GM23248 (cell line): ENCODE data around the gene NAAA. TPM values are rescaled to one million over a fixed set of nuclear protein-coding genes. Genes with fewer than 3 reads are reported as not detected.

Experiments
- DNase-seq: peaks from one replicate; pipeline ENCODE4 v3.0.0-alpha.2; 2015
- H2AFZ ChIP-seq: fragments of 200-600 bp; sonication (generic); 2 replicates; pipeline ENCODE4 v1.6.1; 2016; ENCODE audit warnings: antibody characterized with exemption
- H3F3A ChIP-seq: fragments of 200-600 bp; sonication (generic); 2 replicates; pipeline ENCODE4 v1.6.1; 2016; ENCODE audit warnings: mild to moderate bottlenecking, antibody characterized with exemption, mixed run types; ENCODE audit not compliant: insufficient read depth
- H3K27ac ChIP-seq: fragments of 200-600 bp; sonication (generic); 2 replicates; pipeline ENCODE4 v1.5.1; 2016; ENCODE audit warnings: mild to moderate bottlenecking
- H3K27me3 ChIP-seq: fragments of 200-600 bp; sonication (generic); replicated peaks from 2 replicates; pipeline ENCODE4 v1.6.1; 2016; ENCODE audit warnings: mild to moderate bottlenecking; ENCODE audit not compliant: insufficient read depth
- H3K36me3 ChIP-seq: fragments of 200-600 bp; sonication (generic); 2 replicates; pipeline ENCODE4 v1.6.1; 2016; ENCODE audit warnings: low read depth, mild to moderate bottlenecking
- H3K4me1 ChIP-seq: fragments of 200-600 bp; sonication (generic); 2 replicates; pipeline ENCODE4 v1.6.1; 2016; ENCODE audit warnings: mild to moderate bottlenecking; ENCODE audit not compliant: insufficient read depth
- H3K4me2 ChIP-seq: fragments of 200-600 bp; sonication (generic); one replicate; pipeline ENCODE4 v1.6.1; 2016; ENCODE audit warnings: mild to moderate bottlenecking; ENCODE audit not compliant: unreplicated experiment
- H3K4me3 ChIP-seq: fragments of 200-600 bp; sonication (generic); 2 replicates; pipeline ENCODE4 v1.5.1; 2016; ENCODE audit warnings: mild to moderate bottlenecking
- H3K79me2 ChIP-seq: fragments of 200-600 bp; sonication (generic); 2 replicates; pipeline ENCODE4 v1.6.1; 2016; ENCODE audit warnings: mild to moderate bottlenecking; ENCODE audit not compliant: insufficient read depth
- H3K9ac ChIP-seq: fragments of 200-600 bp; sonication (generic); 2 replicates; pipeline ENCODE4 v1.6.1; 2016; ENCODE audit warnings: mild to moderate bottlenecking
- H3K9me2 ChIP-seq: fragments of 200-600 bp; sonication (generic); 2 replicates; pipeline ENCODE4 v1.6.1; 2016; ENCODE audit warnings: mixed run types, mild to moderate bottlenecking, moderate library complexity; ENCODE audit not compliant: insufficient read depth
- H3K9me3 ChIP-seq: fragments of 200-600 bp; sonication (generic); one replicate; pipeline ENCODE4 v1.6.1; 2017; ENCODE audit warnings: low read depth
- H4K20me1 ChIP-seq: fragments of 200-600 bp; sonication (generic); 2 replicates; pipeline ENCODE4 v1.6.0; 2016; ENCODE audit not compliant: insufficient read depth
- EZH2 ChIP-seq: fragments of 200-600 bp; sonication (generic); IDR thresholded peaks from 2 replicates; pipeline ENCODE4 v1.6.1; 2018; ENCODE audit warnings: antibody characterized with exemption, mild to moderate bottlenecking; ENCODE audit not compliant: insufficient read depth, poor library complexity, severe bottlenecking
- EZH2phosphoT487 ChIP-seq: fragments of 200-600 bp; sonication (generic); IDR thresholded peaks from 2 replicates; pipeline ENCODE4 v1.6.1; 2018; ENCODE audit warnings: antibody characterized with exemption, moderate library complexity, mild to moderate bottlenecking, low read depth; ENCODE audit not compliant: insufficient read depth
- WGBS, 2 experiments: methylation state at CpG; one replicate each; pipeline ENCODE4 v1.1.6; 2015 to 2017; ENCODE audit warnings: low lambda C conversion rate in 2 of 2, low coverage in 1 of 2; ENCODE audit errors: missing lambda C conversion rate in 2 of 2; 5-methylcytosine and 5-hydroxymethylcytosine counted together
- in situ Hi-C: fragments of 300-500 bp; cut with MboI; formaldehyde crosslinking; loops from 2 replicates; pipeline ENCODE4 v1.15.0; 2020
- polyA plus RNA-seq: library from polyadenylated mRNA; unstranded; fragments of >200 nt; fragmentation: Nextera tagmentation; extraction: Ambion mirVana; gene quantifications from 2 replicates; pipeline ENCODE4 v1.2.1, GENCODE V29; 2016
- total RNA-seq: library from RNA; depleted of rRNA; stranded (reverse); fragments of >200 nt; shearing (Covaris generic); gene quantifications from 2 replicates; pipeline ENCODE4 v1.2.3, GENCODE V29; 2014

Gene NAAA
- total and polyA plus RNA-seq, 2 experiments from 2014 or later, result 34.3 to 56.4 TPM

DNA sequence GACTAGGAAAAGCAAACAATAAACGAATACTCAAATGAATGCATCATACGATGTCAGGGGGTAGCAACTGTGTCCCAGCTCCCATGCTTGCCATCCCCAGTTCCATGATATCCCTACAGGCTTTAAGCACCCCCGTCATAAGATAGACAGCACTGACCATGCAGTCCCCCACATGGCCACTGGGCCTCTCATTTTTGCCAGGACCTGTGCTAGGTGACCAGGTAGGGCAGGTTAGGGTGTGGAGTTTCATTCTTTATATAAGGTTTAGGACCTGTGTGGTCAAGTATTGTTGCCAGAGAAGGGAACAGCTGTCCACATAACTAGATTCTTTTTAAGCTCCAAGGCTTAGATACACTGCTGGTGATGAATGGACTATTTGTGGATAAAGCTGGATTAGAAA, 48.3 kb downstream of the NAAA start:
- H3K4me3 ChIP-seq, result no peak overlapping the region
- no peaks in the 10 kb centered on the region for H3K9me3 ChIP-seq
- H3K4me1 ChIP-seq, result no peaks in the 10 kb centered on the region
- TF ChIP-seq EZH2phosphoT487, result no peak
- no peak for TF ChIP-seq EZH2
- no peaks in the 10 kb centered on the region for H3F3A ChIP-seq
- no peaks in the 10 kb centered on the region for H3K9me2 ChIP-seq
- in situ Hi-C loops, result no loop called here
- no peaks in the 10 kb centered on the region for H4K20me1 ChIP-seq
- no peak overlapping the region for H3K4me2 ChIP-seq
- H3K27me3 ChIP-seq, result peaks cover 4% of the 10 kb centered on the region; the same call in 1 of the 2 replicates
- no peaks in the 10 kb centered on the region for H3K36me3 ChIP-seq
- 37 to 50% methylated on average over 3 of the region's 3 CpGs for WGBS, 2 experiments
- DNase-seq, result no peak
- H3K27ac ChIP-seq, result no peak overlapping the region
- no peak overlapping the region for H3K9ac ChIP-seq
- H2AFZ ChIP-seq, result no peak overlapping the region
- H3K79me2 ChIP-seq, result no peaks in the 10 kb centered on the region

DNA sequence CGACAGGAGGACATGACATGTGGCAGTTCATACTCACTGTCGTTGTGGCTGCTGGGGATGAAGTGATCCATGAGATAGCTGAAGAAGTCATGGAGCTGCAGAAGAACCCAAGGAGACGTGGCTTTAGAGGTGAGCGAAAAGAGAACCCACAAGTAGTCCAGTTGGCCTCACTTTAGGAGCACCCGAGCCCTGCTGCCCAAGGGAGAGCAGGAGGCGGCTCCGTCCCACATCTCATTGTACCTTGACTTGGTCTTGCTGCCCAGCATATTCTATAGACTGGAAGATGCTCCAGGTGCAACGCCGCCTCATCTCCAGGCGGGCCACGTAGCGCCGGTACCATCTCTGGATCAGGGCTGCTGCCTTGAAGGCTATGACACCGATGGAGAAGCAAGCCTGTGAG, 49.2 kb downstream of the NAAA start:
- 79 to 80% methylated on average over 14 of the region's 14 CpGs for WGBS, 2 experiments
- Histone ChIP-seq H2AFZ (no peak overlapping the region), H3F3A (no peaks in the 10 kb centered on the region), H3K79me2 (no peaks in the 10 kb centered on the region), H4K20me1 (no peaks in the 10 kb centered on the region), H3K36me3 (no peaks in the 10 kb centered on the region), H3K27ac (no peak overlapping the region), H3K4me2 (no peak overlapping the region), H3K9me2 (no peaks in the 10 kb centered on the region), H3K4me3 (no peak overlapping the region), H3K4me1 (no peaks in the 10 kb centered on the region), H3K9ac (no peak overlapping the region), H3K9me3 (no peaks in the 10 kb centered on the region), H3K27me3 (peaks cover 4% of the 10 kb centered on the region; the same call in 1 of the 2 replicates)
- TF ChIP-seq EZH2 (no peak), EZH2phosphoT487 (no peak)
- DNase-seq, result no peak
- in situ Hi-C loops, result no loop called here

DNA sequence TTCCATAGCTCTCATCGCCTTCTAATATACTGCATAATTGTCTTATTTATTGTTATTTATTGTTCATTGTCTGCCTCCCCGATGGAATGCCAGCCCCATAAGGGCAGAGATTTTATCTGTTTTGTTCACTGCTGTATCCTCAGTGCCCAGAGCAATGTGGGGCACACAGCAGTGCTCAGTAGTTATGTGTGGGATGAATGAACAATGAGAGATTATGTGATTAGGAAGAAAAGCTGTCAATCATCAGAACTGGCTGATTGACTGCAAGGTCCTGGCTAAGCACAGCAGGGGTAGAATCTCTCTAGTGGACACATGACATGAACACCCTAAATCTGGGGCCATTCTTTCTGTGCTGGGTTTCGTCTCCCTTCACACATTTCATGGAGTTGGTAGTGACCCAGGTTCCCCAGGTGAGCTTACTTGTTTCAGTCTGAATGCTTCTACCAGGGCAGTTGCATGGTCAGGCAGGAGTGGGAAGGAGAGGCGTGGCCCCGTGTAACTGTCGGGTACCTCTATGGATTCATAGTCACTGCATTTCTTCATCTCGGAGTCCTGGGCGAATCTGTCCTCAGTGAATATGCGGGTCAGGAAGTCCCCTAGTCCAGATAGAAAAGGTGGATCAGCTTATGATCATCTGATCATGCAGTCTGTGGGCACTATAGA, 51.1 kb downstream of the NAAA start:
- H3F3A ChIP-seq, result no peaks in the 10 kb centered on the region
- H3K27ac ChIP-seq, result no peak overlapping the region
- H3K4me1 ChIP-seq, result no peaks in the 10 kb centered on the region
- H3K9me2 ChIP-seq, result no peaks in the 10 kb centered on the region
- no peak overlapping the region for H3K4me3 ChIP-seq
- H3K27me3 ChIP-seq, result peaks cover 4% of the 10 kb centered on the region; the same call in 1 of the 2 replicates
- DNase-seq, result no peak
- H3K9me3 ChIP-seq, result no peaks in the 10 kb centered on the region
- H3K36me3 ChIP-seq, result no peaks in the 10 kb centered on the region
- H3K79me2 ChIP-seq, result no peaks in the 10 kb centered on the region
- in situ Hi-C loops, result no loop called here
- 75 to 81% methylated on average over 9 of the region's 9 CpGs for WGBS, 2 experiments
- H3K4me2 ChIP-seq, result no peak overlapping the region
- H2AFZ ChIP-seq, result no peak overlapping the region
- H3K9ac ChIP-seq, result no peak overlapping the region
- no peaks in the 10 kb centered on the region for H4K20me1 ChIP-seq
- TF ChIP-seq EZH2, result no peak
- TF ChIP-seq EZH2phosphoT487, result no peak

DNA sequence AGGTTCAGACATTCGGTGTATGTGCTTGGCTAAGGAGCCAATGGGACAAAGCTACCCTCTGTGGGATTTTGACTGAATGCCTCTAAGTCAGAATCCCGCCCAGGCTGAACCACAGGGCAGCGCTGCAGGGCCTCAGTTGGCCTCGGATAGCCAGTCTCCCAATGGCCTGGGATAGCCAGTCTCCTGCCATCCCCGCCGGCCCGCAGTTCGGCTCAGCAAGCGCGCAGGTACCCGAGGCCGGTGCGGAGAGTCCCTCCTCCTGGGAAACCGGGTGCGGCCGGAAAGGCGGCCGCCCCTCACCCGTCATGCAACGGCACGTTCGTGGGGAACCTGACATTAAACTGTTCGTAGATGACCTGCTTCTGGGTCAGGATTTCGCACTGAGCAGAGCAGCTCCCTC, 54.7 kb downstream of the NAAA start:
- Histone ChIP-seq H2AFZ (no peak overlapping the region), H3F3A (no peaks in the 10 kb centered on the region), H3K4me3 (no peak overlapping the region), H3K36me3 (no peaks in the 10 kb centered on the region), H3K4me1 (no peaks in the 10 kb centered on the region), H3K27ac (no peak overlapping the region), H3K9me2 (no peaks in the 10 kb centered on the region), H3K9me3 (no peaks in the 10 kb centered on the region), H3K9ac (no peak overlapping the region), H3K27me3 (peaks cover 4% of the 10 kb centered on the region; the same call in 1 of the 2 replicates), H3K79me2 (no peaks in the 10 kb centered on the region), H3K4me2 (no peak overlapping the region), H4K20me1 (no peaks in the 10 kb centered on the region)
- DNase-seq, result no peak
- WGBS, 2 experiments, result 81 to 84% methylated on average over 24 of the region's 24 CpGs
- TF ChIP-seq EZH2phosphoT487 (no peak), EZH2 (no peak)
- in situ Hi-C loops, result no loop called here

DNA sequence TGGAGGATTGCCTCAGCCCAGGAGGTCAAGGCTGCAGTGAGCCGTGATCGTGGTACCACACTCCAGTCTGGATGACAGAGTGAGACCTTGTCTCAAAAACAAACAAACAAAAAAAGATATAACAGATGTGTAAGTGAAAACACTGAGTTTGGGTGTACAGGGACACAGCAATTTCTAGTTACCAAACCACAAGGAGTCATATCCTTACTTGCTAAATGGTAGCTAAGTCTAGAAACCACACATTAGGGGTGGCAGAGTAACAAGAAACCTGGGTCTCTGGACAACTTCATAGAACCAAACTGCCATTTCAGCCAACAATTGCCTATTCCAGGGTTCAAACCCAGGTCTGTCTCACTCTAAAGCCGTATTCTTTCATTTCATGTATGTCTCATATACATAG, 59.3 kb downstream of the NAAA start:
- no peak overlapping the region for H3K4me2 ChIP-seq
- H3K9me3 ChIP-seq, result no peaks in the 10 kb centered on the region
- no peak for TF ChIP-seq EZH2
- no peak for TF ChIP-seq EZH2phosphoT487
- H4K20me1 ChIP-seq, result no peaks in the 10 kb centered on the region
- WGBS, 2 experiments, result 82 to 90% methylated on average over 3 of the region's 3 CpGs
- no peak overlapping the region for H2AFZ ChIP-seq
- peaks cover 21% of the 10 kb centered on the region for H3K27me3 ChIP-seq
- no peaks in the 10 kb centered on the region for H3K79me2 ChIP-seq
- no peak overlapping the region for H3K9ac ChIP-seq
- in situ Hi-C loops, result no loop called here
- H3K27ac ChIP-seq, result no peak overlapping the region
- H3K4me3 ChIP-seq, result no peak overlapping the region
- DNase-seq, result no peak
- no peaks in the 10 kb centered on the region for H3F3A ChIP-seq
- no peaks in the 10 kb centered on the region for H3K4me1 ChIP-seq
- H3K36me3 ChIP-seq, result no peaks in the 10 kb centered on the region
- H3K9me2 ChIP-seq, result no peaks in the 10 kb centered on the region
